Hematopoietic multipotent progenitor cell treated with erythropoietin and hydrocortisone succinate and interleukin-3 and kit ligand, for 8 days (in vitro differentiated cells): ENCODE data around the gene PTF1A.

ENCODE experiments used
- DNase-seq: peaks from one replicate; pipeline ENCODE4 v3.0.0-alpha.2; 2015

PTF1A gene

DNA sequence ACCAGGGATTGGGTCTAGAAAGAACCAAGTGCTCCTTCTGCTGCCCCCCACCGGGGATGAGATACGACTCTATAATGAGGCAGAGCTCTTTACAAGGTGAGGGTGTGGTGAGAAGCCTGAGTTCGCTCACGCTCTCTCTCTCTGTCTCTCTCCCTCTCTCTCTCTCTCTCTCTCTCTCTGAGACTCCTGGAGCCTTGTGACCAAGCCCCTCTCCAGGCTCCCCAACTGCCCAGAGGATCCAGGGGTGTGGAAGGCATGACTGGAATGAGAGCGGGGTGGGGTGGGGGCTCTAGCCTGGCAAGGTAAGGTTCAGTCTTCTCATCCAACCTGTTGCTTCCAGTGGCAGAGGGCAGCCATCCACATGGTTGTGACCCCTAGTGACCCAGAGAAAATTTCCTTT lies 3.1 kb upstream of the PTF1A start:
- no peak for DNase-seq

DNA sequence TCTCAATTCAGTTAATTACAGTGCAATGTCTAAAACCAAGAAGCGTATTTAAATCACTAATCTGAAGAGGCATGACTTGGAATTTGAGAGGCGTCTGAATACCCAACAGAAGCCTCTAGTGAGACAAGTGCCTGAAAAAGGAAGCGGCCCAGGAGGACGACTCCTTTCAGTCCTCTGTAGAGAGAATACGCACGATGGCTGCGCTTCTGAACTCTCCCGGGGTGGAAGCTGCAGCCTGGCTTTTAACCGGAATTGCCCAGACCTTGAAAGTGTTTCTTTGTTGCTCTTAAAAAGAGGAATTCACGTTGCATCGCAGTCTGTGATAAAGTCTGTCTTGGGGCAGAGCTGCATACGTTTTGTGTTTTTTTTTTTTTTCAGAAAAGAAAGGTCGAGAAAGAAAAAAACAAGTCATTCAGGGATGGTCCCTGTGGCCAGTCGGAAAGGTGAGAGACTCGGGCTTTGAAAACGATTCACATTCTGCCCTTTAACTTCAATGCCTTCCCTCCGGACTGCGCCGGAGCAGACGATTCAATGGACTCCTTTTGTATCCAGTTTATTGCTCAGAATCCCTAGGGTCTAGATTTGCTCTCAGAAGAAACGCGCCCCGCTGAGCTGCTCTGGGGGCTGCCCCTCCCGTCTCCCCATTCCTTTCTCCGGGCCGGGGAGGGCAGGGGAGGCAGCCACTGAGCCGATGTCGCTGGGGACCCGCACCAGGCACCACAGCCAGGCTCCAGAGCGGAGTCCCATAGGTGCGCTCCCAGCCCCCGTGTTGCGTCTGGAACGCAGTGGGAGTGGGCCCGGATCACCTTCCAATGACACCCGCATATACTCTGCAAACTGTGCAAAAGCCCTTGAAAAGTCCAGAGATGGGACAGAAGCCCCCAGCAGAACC lies 994 bp upstream of the PTF1A start:
- no peak for DNase-seq

DNA sequence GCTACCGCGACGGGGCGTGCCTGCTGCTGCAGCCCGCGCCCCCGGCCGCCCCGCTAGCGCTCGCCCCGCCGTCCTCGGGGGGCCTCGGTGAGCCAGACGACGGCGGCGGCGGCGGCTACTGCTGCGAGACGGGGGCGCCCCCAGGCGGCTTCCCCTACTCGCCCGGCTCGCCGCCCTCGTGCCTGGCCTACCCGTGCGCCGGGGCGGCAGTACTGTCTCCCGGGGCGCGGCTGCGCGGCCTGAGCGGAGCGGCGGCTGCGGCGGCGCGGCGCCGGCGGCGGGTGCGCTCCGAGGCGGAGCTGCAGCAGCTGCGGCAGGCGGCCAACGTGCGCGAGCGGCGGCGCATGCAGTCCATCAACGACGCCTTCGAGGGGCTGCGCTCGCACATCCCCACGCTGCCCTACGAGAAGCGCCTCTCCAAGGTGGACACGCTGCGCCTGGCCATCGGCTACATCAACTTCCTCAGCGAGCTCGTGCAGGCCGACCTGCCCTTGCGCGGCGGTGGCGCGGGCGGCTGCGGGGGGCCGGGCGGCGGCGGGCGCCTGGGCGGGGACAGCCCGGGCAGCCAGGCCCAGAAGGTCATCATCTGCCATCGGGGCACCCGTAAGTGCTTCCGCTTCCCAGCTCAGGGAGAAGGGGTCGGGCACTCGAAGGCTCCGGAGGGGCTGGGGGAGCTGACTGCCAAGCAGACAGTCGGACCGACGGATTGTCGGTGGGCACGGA lies 761 bp downstream of the PTF1A start:
- DNase-seq = no peak

DNA sequence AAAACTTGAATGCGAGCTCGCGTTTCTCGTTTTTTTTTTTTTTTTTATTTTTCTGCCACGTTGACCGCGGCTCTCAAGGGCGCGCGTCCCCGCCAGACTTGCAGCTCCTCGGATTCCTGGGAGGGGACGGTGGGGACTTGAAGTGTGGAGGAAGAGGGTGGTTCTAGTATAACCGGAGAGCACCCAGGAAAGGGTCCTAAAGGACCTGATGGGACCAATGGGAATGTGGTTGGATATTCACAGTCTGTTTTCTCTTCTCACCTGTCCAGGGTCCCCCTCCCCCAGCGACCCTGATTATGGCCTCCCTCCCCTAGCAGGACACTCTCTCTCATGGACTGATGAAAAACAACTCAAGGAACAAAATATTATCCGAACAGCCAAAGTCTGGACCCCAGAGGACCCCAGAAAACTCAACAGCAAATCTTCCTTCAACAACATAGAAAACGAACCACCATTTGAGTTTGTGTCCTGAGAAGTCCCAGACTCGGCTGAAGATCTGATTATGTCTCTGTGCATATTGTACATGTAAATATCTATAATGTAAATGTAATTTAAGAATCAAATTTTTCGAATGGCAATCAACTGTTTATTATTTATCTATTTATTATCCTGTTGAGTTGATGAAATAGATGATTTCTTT lies 1.4 kb downstream of the PTF1A start:
- no peak for DNase-seq

DNA sequence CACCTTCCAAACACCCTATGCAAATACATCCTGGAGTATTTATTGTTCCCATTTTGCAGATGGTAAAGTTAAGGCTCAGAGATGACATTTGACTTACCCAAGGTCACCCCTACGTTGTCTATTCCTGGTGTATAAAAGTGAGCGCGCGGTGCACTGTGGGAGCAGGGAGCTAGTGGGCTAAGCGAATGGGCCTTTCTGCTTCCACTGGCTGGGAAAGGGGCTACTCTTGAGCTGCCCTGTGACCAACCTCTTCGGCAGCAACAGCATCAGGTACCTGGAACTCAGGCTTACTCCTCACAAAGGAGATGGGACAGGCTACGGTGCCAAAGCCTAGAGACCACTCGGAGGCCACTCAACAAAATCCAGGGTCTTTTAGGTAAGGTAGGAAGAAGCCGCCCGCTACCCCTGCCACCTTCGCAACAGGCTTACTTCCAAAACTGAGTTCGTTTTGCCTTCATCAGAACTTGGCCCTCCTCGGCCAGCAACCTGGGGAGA lies 2.4 kb downstream of the PTF1A start:
- no peak for DNase-seq

DNA sequence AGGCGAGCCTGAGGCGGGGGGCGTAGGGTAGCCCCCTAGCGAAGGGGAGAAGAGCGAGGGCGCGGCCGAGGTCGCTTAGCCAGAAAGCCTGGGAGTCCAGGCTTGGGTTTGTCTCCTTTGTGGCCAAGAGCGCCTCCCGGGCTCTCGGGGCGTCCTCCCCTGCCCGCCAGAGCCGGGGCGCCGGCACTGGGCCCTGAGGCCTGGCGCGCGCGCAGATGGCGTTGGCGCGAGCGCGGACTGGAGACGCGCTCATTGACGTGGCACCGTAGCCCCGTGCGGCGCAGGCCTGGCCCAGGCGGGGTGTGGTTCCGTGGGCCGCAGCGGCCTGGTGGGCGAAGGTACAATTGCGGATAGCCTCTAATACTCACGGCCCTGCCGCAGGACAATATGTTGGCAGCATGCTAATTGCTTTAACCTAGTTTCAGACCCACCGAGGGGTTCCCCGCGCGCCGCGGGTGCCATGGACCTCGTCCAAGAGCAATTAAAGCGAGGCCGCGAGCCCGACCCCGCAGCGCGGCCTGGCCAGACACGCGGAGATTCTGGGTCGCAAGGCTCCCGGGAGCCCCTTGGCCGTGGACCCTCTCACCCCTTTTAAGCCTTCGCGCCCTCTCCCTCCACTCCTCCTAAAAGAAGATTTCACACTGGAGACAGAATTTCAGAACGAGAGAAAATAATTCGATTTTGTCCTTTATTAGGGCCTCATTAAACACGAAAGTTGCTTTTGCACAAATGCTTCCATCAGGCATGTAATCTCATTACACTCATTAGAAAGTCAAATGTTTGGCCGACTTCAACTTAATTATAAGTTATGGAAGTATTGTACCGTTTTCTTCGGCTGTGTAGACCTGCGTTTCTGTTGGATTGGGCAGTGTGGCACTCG lies 3.1 kb downstream of the PTF1A start:
- DNase-seq = no peak

DNA sequence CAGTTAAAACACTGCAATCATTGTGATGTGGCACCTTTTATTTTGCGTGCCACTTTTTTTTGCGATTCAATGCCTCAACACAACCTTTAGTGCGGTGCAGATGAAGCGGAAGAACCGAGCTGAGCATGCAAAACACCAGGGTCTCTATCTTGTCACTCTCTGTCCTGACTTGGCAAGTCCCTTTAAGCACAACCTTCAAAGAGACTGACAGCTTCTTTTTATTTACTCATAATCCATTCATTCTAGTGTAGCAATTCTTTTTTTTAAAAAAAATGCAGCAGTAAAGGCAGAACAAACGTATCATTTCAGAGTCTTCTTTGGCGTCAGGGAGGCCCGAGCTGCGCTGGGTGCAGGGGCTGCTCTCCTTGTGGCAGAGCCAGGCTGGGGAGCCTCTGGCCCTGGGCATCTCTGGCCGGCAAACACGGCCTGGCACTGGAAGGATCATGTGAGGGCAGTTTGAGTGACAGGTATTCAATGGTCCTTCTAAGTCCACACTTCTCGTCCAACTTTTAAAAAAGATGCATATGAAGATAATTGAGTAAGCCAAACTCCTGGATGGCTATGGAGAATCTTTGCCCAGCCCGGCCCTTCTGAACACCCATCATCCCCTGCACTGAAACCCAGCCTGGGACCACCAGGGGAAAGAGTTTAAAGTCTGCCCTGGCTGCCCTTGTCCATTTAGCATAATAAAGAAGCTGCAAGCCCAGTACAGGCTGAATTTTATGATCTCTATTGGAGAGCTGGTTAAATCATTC lies 3.9 kb downstream of the PTF1A start:
- DNase-seq = no peak

DNA sequence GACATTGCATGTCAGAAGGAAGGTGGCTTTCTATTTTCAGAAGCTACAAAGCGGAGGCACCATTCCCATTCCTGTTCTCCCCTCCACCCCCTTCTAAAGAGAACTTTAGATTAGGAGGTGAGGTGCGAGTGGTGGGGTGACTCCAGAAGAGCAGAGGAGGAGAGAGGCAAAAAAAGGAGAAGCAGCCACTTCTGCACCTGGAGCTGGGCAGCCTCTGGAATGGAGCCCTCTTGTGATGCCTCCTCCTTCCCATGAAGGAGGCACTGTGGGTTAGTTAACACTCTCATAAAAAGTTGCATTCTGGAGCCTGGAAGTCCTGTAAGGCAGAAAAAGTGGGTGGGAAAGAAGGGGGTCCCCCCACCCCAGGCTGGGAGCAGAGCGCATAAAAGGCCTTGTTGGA lies 4.8 kb downstream of the PTF1A start:
- DNase-seq = no peak

DNA sequence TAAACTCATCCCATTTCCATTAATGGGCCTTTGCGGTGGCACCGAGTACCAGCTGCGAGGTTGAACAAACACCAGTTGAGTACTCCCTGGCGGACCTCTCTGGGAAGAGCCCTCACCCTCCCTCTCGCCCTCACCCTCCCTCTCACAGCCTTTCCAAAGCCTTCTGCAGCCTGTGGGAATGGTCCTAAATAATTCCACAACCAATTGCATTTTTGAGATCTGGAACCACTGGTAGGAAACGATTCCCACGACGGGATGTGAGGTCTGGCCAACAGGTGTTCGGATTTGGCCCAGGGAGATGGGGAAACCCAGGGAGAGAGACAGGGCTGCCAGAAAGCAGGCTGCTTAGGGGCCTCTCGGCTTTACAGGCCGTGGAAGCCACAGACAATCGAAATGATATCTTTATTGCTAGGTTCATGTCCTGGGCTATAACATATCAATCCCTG lies 5.3 kb downstream of the PTF1A start:
- DNase-seq = no peak

DNA sequence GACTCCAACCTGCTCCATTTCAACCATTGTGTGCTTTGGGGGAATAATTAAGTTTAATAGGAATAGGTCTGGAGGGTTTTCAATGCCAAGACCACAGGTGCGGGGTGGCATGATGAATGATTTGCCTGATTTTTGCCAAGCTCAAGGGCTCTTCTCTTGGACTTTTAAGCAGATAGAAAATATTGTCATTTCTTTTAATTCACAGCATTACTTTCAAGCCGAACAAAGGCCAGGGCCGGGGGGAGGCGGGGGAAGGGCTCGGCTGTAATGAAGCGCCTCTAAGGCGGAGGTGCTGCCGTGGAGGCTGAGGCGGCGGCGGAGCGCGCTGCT lies 6.5 kb downstream of the PTF1A start:
- DNase-seq = no peak

DNA sequence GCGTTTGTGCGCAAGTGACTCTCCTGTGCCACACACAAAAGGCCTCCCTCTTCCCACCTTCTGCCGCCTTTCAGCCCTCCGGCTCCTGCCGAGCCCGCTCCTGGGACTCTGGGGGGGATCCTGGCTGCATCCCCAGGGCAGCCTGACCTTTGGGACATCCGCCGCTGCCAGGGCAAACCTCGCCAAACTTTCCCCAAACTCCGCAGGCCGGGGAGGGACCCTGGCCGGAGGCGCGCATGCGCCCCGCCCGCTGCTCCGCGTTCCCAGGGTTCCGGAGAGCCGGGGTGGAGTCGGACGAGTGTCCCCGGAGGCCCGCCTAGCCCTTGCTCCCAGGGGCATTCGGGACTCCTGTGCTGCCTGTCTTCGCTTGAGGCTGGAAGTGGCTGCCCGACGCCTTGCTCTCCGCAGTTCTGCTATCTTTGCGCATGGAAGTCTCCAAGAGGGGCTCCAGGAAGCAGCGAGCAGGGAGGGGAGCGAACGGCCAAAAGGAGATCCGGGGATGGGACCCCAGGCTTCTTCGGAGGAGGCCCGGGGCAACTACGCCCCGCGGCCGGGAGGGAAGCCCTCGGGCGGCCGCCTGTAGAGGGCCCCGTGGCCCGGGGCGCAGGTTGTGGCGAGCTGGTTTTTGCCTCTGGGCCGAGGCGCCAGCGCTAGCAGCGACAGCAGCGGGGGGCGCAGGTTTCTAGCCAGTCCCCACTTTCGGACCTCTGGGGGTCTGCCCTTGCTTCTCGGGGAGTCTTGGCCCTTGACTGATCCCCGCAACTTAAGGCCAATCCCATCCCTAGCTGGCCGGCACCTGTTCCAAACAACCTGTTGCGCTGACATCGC lies 7.0 kb downstream of the PTF1A start:
- no peak for DNase-seq

DNA sequence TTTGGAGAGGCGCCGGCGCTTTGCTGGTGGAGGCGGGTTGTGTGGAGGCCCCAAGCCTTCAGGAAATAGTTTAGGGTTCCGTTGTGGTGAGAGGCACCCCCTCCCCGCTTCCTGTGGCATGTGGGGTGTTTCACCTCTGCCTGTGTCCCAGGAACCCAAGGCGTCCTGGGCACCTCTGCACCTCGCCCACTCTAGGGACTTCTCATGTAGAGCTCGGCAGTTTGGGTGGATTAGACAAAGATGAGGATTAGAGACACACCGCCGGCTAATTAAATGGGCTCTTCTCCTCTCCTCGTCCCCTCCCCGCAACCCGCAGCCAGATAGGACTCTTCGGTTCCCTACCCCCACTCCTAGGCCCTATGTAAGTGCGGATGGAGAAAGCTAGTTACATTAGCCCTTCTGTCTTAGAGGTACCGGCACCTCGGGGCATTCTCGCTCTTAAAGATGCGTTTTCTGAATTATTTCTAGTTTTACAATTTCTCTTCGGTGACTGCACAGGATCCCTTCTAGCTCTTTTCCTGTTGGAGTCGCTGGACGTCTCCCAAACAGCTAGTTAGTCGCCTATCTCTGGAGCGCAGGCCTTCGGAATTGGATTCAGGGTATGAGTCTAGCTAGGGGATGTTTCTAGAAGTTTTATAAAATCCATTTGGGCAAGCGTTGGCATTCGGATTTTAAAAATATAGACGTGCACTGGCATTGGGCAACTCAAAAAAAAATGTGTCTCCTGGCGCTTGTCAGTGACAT lies 7.8 kb downstream of the PTF1A start:
- no peak for DNase-seq

DNA sequence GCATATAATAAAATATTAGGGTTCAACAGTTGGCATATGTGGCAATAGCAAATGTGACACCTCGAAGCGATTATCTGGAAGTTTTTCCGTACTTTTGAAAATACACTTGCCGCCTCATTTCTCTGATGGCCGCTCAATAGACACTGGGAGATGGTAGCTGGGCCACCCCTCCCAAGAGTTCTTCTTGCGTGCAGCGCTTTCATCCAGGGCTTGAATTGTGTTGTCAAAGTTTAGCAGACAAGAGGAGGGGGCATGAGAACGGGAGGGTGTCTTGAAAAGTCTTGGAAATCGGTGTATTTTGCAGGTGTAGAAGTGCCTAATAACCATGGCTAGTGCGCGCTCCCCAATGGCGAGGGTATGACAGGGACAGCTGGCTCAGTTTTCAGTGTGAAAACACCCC lies 8.5 kb downstream of the PTF1A start:
- no peak for DNase-seq

DNA sequence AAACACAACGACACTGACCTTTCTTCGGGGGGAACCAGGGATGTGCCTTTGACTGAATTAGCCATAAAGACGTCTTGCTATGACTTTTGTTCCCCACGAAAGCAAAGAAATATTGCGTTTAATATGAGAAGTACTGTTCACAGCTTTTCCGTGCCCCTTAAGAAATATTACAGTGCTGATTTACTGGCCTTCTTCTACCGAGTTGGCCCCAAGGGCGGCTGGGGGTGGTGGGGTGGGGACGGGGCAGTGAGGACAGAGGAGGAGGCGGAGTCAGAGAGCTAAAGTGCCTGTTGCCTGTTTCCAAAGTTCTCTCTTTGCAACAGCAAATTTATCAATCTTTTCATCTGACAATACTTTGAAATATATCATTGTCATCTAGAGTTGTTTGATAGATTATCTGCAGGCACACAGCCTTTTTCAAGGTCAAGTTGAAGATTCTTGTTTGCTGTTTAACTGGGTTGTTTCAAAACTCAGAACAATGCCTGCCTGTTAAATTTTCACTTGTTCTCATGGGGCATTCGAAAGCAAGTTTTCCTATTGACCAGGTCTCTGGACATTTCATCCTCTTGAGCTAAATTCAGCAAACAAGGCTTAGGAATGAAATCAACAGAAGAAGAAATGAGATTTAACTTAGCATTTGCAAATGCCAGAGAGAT lies 9.0 kb downstream of the PTF1A start:
- no peak for DNase-seq

DNA sequence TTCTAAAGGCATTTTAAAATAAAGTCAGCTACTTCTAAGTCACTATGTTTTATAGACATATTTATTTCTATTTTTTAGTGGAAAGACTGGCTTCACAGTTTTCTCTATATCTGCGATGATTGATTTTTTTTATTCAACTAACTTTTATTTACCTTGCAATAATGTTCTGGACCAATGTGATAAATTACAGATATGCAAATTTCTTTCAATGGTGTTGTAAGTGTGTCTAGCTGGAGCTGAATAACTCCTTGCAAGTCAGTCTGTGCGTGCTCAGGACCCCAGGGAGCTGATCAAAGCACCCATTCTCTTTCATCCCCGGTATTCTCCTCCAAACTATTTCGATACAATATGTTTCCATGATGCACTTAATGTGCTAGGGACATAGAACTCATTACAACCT lies 9.7 kb downstream of the PTF1A start:
- DNase-seq = no peak

DNA sequence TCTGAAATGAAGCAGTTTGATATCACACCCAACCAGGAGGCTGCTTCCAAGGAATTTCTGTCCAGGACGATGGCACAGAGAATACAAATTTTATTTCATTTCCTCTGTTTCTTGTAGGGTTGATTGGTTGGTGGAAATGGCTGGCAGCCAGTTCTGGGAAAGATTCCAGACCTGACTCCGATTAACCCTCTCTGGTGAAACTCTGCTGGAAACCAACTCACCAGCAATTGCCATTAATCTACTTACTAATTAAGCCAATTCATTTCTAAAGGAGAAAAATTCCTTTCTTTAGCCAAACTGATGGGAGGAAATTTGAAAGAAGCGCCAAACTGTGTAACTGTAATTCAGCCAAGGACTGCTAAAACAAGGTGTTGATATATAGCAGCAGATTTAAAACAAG lies 10.7 kb downstream of the PTF1A start:
- DNase-seq = no peak

DNA sequence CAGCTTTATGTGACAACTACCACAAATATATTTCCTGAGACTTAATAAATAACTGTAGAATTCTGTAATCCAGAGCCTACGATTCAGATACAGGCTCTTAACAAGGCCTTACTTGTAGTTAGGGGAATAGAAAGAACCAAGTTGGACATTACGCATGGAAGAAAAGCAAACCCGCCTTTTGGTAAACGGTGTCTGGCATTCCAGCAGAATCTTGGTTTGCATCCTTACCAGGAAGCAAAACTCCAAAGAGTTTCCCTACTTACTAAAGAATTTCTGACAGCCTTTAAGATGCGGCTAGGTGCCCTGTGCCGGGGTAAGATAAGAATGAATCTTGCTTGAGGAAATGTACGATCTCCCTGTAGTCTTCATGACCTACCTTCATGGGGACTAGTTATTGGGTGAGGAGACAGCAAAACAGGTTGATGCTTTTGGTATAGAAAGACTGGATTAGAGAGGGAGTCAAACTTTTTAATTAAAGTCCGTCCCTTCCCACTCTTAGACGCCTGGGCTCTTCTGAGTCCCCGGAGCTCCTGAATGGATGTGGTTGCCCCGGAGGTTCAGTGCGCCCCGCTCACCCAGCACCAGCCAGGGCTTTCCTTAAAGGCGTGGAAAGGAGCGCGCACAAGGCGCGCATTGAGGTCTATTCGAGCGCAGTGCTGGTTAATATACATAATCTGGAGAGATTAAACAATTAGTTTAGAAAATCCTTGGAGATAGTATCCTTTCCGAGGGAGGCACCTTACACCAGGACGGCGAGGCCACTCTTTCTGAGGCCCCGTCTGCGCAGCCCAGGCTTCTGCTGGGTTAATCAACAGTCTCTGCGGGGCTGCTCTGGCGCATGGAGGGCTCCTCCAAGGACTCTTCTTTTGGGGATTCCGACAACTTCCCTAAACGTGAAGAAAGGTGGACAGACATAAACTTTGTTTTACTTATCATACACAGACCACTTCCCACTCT lies 11.5 kb downstream of the PTF1A start:
- no peak for DNase-seq

DNA sequence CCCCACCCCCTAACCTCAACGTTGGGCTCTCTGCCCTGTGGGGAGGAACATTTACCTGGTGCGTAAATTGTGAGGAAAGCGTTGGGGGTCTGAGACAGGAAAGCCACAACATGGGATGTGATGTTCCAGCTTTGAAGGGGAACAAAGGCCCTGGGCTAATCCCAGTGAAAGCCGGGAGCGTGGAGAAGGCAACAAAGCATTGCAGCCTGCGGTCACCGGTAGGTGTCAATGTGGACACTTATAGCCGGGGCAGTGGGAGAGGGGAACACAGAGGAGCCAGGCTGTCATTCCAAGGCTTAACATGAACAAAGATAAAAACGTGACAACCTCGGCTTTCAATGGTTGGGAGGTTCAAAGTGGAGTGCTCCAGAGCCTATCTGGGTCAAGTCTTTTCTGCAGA lies 12.7 kb downstream of the PTF1A start:
- DNase-seq = no peak
